KMS-11 (cell line): ENCODE measurements around the gene HIPK1.

Experiments
- H2AFZ ChIP-seq: fragments of 200-600 bp; sonication (generic); 2 replicates; pipeline ENCODE4 v1.6.1; 2016; ENCODE audit warnings: antibody characterized with exemption, mixed run types, low read depth
- H3K27ac ChIP-seq: fragments of 200-600 bp; sonication (generic); 2 replicates; pipeline ENCODE4 v1.6.1; 2016; ENCODE audit warnings: mild to moderate bottlenecking, mixed run types
- H3K27me3 ChIP-seq: fragments of 200-600 bp; sonication (generic); 2 replicates; pipeline ENCODE4 v1.6.1; 2017; ENCODE audit warnings: mild to moderate bottlenecking, low read depth, mixed run types, moderate library complexity; ENCODE audit not compliant: insufficient read depth
- H3K36me3 ChIP-seq: fragments of 200-600 bp; sonication (generic); 2 replicates; pipeline ENCODE4 v1.6.1; 2017; ENCODE audit warnings: mild to moderate bottlenecking, mixed run types; ENCODE audit not compliant: insufficient read depth
- H3K4me1 ChIP-seq: fragments of 200-600 bp; sonication (generic); 2 replicates; pipeline ENCODE4 v1.6.1; 2016; ENCODE audit warnings: mild to moderate bottlenecking, low read depth, mixed run types; ENCODE audit not compliant: poor library complexity, severe bottlenecking
- H3K4me2 ChIP-seq: fragments of 200-600 bp; sonication (generic); 2 replicates; pipeline ENCODE4 v1.7.0; 2016; ENCODE audit warnings: mild to moderate bottlenecking, mixed run types
- H3K4me3 ChIP-seq: fragments of 200-600 bp; sonication (generic); IDR thresholded peaks from 2 replicates; pipeline ENCODE4 v1.6.1; 2017; ENCODE audit warnings: low read depth, low read length, mixed read lengths; ENCODE audit not compliant: insufficient read depth
- H3K79me2 ChIP-seq: fragments of 200-600 bp; sonication (generic); 2 replicates; pipeline ENCODE4 v1.6.1; 2016; ENCODE audit warnings: low read depth, mixed run types; ENCODE audit not compliant: insufficient read depth
- H3K9ac ChIP-seq: fragments of 200-600 bp; sonication (generic); 2 replicates; pipeline ENCODE4 v1.6.1; 2016; ENCODE audit warnings: mild to moderate bottlenecking, mixed run types
- H4K20me1 ChIP-seq: fragments of 200-600 bp; sonication (generic); 2 replicates; pipeline ENCODE4 v1.6.1; 2016; ENCODE audit warnings: mild to moderate bottlenecking, mixed run types; ENCODE audit not compliant: insufficient read depth
- TF ChIP-seq, protein P1 (sequence below): fragments of 200-600 bp; sonication (generic); conservative IDR thresholded peaks from 2 replicates; pipeline ENCODE4 v1.6.1; 2017; ENCODE audit warnings: low read depth, mild to moderate bottlenecking, antibody characterized with exemption, low read length, moderate library complexity, mixed read lengths

The HIPK1 gene

DNA sequence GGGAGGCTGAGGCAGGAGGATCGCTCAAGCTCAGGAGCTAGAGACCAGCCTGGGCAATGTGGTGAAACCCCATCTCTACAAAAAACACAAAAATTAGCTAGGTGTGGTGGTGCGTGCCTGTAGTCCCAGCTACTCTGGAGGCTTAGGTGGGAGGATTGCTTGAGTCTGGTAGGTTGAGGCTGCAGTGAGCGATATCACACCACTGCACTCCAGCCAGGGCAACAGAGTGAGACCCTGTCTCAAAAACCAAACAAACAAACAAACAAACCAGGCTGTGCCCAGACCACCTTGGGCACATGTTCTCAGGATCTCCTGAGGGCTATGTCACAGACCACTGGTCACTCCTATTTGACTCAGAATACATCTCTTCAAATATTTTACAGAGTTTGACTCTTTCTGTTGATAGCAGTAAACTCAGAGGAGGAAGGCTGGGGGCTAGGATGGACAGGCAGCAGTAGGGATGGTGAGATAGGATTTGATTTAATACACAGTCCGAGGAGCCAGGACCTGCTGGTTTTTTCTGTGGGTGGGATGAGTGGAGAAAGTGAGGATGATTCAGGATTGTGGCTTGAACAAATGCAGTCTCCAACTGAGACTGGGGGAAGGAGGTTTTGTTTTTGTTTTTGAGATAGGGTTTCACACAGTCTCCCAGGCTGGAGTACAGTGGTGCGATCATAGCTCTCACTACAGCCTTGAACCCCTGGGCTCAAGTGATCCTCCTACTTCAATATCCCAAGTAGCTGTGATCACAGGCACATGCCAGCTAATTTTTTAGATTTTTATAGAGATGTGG, 96.7 kb downstream of the HIPK1 start:
- Histone ChIP-seq H3K9ac (no peak overlapping the region), H3K36me3 (no peaks in the 10 kb centered on the region), H3K4me2 (no peak overlapping the region), H3K27me3 (no peaks in the 10 kb centered on the region), H3K4me1 (no peaks in the 10 kb centered on the region), H2AFZ (no peak overlapping the region), H3K79me2 (no peaks in the 10 kb centered on the region), H4K20me1 (no peaks in the 10 kb centered on the region), H3K27ac (no peak overlapping the region), H3K4me3 (no peak overlapping the region)
- TF ChIP-seq, protein P1, sequence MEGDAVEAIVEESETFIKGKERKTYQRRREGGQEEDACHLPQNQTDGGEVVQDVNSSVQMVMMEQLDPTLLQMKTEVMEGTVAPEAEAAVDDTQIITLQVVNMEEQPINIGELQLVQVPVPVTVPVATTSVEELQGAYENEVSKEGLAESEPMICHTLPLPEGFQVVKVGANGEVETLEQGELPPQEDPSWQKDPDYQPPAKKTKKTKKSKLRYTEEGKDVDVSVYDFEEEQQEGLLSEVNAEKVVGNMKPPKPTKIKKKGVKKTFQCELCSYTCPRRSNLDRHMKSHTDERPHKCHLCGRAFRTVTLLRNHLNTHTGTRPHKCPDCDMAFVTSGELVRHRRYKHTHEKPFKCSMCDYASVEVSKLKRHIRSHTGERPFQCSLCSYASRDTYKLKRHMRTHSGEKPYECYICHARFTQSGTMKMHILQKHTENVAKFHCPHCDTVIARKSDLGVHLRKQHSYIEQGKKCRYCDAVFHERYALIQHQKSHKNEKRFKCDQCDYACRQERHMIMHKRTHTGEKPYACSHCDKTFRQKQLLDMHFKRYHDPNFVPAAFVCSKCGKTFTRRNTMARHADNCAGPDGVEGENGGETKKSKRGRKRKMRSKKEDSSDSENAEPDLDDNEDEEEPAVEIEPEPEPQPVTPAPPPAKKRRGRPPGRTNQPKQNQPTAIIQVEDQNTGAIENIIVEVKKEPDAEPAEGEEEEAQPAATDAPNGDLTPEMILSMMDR: no peak

DNA sequence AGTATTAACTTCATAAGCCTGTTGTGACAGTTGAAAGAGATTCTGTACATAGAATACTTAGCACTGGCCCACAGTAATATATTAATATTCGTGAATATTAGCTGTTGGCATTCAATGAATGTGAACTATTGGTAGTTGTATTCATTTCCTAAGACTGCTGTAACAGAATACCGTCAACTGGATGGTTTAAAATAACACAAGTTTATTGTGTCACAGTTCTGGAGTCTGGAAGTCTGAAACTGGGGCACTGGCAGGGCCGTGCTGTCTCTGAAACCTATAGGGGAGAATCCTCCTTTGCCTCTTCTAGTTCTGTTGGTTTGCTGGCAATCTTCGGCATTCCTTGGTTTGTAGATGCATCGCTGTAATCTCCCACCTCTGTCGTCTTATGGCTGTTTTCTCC, 97.7 kb downstream of the HIPK1 start:
- no peaks in the 10 kb centered on the region for H4K20me1 ChIP-seq
- H3K4me3 ChIP-seq: no peak overlapping the region
- no peak overlapping the region for H3K27ac ChIP-seq
- no peaks in the 10 kb centered on the region for H3K79me2 ChIP-seq
- no peak overlapping the region for H3K9ac ChIP-seq
- H2AFZ ChIP-seq: no peak overlapping the region
- H3K4me1 ChIP-seq: no peaks in the 10 kb centered on the region
- no peak overlapping the region for H3K4me2 ChIP-seq
- TF ChIP-seq, protein P1: no peak
- no peaks in the 10 kb centered on the region for H3K36me3 ChIP-seq
- no peaks in the 10 kb centered on the region for H3K27me3 ChIP-seq
